ENCODE measurements around the gene SLC6A12. TPM values are rescaled to one million over a fixed set of nuclear protein-coding genes. Genes with fewer than 3 reads are reported as not detected.

Gene SLC6A12
- total RNA-seq, 2 donors from 2014 or later: 0.33 to 6.7 TPM

- WGBS, 2 donors: 89 to 91% methylated on average over 6 of the region's 6 CpGs
- H3K36me3 ChIP-seq (replicated peaks in 1 of 2; ENCODE audit: insufficient read depth in 1 of 2, low read depth in 2 of 2): no peaks in the 10 kb centered on the region
- no peak overlapping the region for H3K4me3 ChIP-seq
- H3K4me1 ChIP-seq: peaks cover 38% of the 10 kb centered on the region
- no peaks in the 10 kb centered on the region for H3K9me3 ChIP-seq
- no peak overlapping the region for H3K27ac ChIP-seq
- ATAC-seq (no peak), DNase-seq (no peak)
- H3K27me3 ChIP-seq: no peaks in the 10 kb centered on the region
- intact Hi-C loops (cut with DNase I): no loop called here
- TF ChIP-seq POLR2A (IDR thresholded peaks at IDR 0.05): no peak
- no peak for TF ChIP-seq CTCF (IDR thresholded peaks at IDR 0.05)
These were observed 1.2 kb upstream of the SLC6A12 start for GRCh38 chr12:215116-215515.

- Histone ChIP-seq H3K27ac (no peak overlapping the region), H3K9me3 (no peaks in the 10 kb centered on the region), H3K36me3 (replicated peaks in 1 of 2; ENCODE audit: insufficient read depth in 1 of 2, low read depth in 2 of 2) (no peaks in the 10 kb centered on the region), H3K4me3 (no peak overlapping the region), H3K27me3 (no peaks in the 10 kb centered on the region), H3K4me1 (peaks cover 45% of the 10 kb centered on the region)
- WGBS, 2 donors: 47 to 53% methylated on average over 9 to 12 of the region's 12 CpGs
- DNase-seq: no peak
- TF ChIP-seq CTCF (IDR thresholded peaks at IDR 0.05) (no peak), POLR2A (IDR thresholded peaks at IDR 0.05) (no peak)
- no peak for ATAC-seq
- intact Hi-C loops (cut with DNase I): no loop called here
These were observed 427 bp downstream of the SLC6A12 start for GRCh38 chr12:213527-213932.

- H3K4me3 ChIP-seq: no peak overlapping the region
- no peaks in the 10 kb centered on the region for H3K27me3 ChIP-seq
- H3K4me1 ChIP-seq: peaks cover 45% of the 10 kb centered on the region
- H3K9me3 ChIP-seq: no peaks in the 10 kb centered on the region
- DNase-seq (peak; percentile 76 to 90 (median 78)), ATAC-seq (peak; percentile 48)
- peak overlapping the region in 3 of 4 donors; percentile 13 to 83 (median 17) for H3K27ac ChIP-seq
- WGBS, 2 donors: 26 to 37% methylated on average over 18 to 22 of the region's 22 CpGs
- intact Hi-C loops (cut with DNase I): no loop called here
- TF ChIP-seq CTCF (IDR thresholded peaks at IDR 0.05) (no peak), POLR2A (IDR thresholded peaks at IDR 0.05) (no peak)
- no peaks in the 10 kb centered on the region for H3K36me3 ChIP-seq (replicated peaks in 1 of 2; ENCODE audit: insufficient read depth in 1 of 2, low read depth in 2 of 2)
These were observed 1.0 kb downstream of the SLC6A12 start for GRCh38 chr12:212715-213526.

- Histone ChIP-seq H3K9me3 (no peaks in the 10 kb centered on the region), H3K4me1 (peaks cover 45% of the 10 kb centered on the region), H3K27ac (peak overlapping the region in 2 of 4 donors; percentile 17 to 83), H3K36me3 (replicated peaks in 1 of 2; ENCODE audit: insufficient read depth in 1 of 2, low read depth in 2 of 2) (no peaks in the 10 kb centered on the region), H3K4me3 (no peak overlapping the region), H3K27me3 (no peaks in the 10 kb centered on the region)
- no peak for DNase-seq
- 54 to 81% methylated on average over 8 of the region's 8 CpGs for WGBS, 2 donors
- intact Hi-C loops (cut with DNase I): no loop called here
- no peak for ATAC-seq
- TF ChIP-seq CTCF (IDR thresholded peaks at IDR 0.05) (no peak), POLR2A (IDR thresholded peaks at IDR 0.05) (no peak)
These were observed 1.6 kb downstream of the SLC6A12 start for GRCh38 chr12:212415-212714.

Measured in body of pancreas (tissue), 4 donors.